ENCODE measurements around the gene NCCRP1.

Gene NCCRP1

GRCh38 chr19:39190768-39191167 lies 6.0 kb upstream of the NCCRP1 start:
- in situ Hi-C loops (cut with HindIII; ENCODE audit: low sequenced_read_pairs): no loop called here
- H3K4me3 ChIP-seq (ENCODE audit: low read depth, low read length): no peak overlapping the region
- TF ChIP-seq, protein P1, sequence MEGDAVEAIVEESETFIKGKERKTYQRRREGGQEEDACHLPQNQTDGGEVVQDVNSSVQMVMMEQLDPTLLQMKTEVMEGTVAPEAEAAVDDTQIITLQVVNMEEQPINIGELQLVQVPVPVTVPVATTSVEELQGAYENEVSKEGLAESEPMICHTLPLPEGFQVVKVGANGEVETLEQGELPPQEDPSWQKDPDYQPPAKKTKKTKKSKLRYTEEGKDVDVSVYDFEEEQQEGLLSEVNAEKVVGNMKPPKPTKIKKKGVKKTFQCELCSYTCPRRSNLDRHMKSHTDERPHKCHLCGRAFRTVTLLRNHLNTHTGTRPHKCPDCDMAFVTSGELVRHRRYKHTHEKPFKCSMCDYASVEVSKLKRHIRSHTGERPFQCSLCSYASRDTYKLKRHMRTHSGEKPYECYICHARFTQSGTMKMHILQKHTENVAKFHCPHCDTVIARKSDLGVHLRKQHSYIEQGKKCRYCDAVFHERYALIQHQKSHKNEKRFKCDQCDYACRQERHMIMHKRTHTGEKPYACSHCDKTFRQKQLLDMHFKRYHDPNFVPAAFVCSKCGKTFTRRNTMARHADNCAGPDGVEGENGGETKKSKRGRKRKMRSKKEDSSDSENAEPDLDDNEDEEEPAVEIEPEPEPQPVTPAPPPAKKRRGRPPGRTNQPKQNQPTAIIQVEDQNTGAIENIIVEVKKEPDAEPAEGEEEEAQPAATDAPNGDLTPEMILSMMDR (IDR thresholded peaks at IDR 0.05; ENCODE audit: low read depth, low read length): no peak
- DNase-seq (ENCODE audit: low read depth, low spot score): no peak

GRCh38 chr19:39192846-39193245 lies 3.9 kb upstream of the NCCRP1 start:
- DNase-seq (ENCODE audit: low read depth, low spot score): no peak
- in situ Hi-C loops (cut with HindIII; ENCODE audit: low sequenced_read_pairs): no loop called here
- H3K4me3 ChIP-seq (ENCODE audit: low read depth, low read length): no peak overlapping the region
- TF ChIP-seq, protein P1 (IDR thresholded peaks at IDR 0.05; ENCODE audit: low read depth, low read length): no peak

GRCh38 chr19:39193803-39194202 lies 3.0 kb upstream of the NCCRP1 start:
- TF ChIP-seq, protein P1 (IDR thresholded peaks at IDR 0.05; ENCODE audit: low read depth, low read length): no peak
- DNase-seq (ENCODE audit: low read depth, low spot score): no peak
- H3K4me3 ChIP-seq (ENCODE audit: low read depth, low read length): no peak overlapping the region
- in situ Hi-C loops (cut with HindIII; ENCODE audit: low sequenced_read_pairs): no loop called here

DNA sequence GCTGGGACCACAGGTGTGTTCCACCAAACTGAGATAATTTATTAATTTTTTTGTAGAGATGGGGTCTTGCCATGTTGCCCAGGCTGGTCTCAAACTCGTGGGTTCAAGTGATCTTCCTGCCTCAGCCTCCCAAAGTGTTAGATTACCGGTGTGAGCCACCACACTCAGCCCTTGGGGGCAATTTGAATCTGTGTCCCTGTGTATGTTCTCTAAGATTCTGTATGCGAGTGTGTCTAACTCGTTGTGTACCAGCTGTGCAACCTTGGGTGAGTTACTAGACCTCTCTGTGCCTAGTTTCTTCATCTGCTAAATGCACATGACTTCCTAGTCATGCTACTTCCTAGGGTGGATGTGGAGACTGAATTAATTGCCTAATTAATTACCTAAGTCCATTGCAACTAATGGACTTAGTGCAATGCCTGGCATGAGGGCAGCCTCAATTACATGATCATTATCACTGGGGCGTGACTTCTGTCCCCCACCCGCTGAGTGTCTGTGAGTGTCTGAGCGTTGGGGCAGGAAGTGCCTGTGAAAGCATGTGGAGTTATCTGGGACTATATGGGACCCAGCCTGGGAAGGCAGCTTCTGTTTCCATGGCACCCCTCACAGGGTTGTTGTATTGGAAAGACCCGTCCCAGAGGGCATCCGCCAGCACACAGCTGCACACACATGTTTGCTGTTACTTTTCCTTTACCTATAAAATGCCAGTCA lies 1.8 kb upstream of the NCCRP1 start:
- no peak overlapping the region for H3K4me3 ChIP-seq (ENCODE audit: low read depth, low read length)
- in situ Hi-C loops (cut with HindIII; ENCODE audit: low sequenced_read_pairs): no loop called here
- no peak for DNase-seq (ENCODE audit: low read depth, low spot score)
- TF ChIP-seq, protein P1 (IDR thresholded peaks at IDR 0.05; ENCODE audit: low read depth, low read length): no peak

- in situ Hi-C loops (cut with HindIII; ENCODE audit: low sequenced_read_pairs): no loop called here
- TF ChIP-seq, protein P1 (IDR thresholded peaks at IDR 0.05; ENCODE audit: low read depth, low read length): no peak
- H3K4me3 ChIP-seq (ENCODE audit: low read depth, low read length): no peak overlapping the region
- no peak for DNase-seq (ENCODE audit: low read depth, low spot score)
These were observed 1.0 kb upstream of the NCCRP1 start for GRCh38 chr19:39195755-39196154.

DNA sequence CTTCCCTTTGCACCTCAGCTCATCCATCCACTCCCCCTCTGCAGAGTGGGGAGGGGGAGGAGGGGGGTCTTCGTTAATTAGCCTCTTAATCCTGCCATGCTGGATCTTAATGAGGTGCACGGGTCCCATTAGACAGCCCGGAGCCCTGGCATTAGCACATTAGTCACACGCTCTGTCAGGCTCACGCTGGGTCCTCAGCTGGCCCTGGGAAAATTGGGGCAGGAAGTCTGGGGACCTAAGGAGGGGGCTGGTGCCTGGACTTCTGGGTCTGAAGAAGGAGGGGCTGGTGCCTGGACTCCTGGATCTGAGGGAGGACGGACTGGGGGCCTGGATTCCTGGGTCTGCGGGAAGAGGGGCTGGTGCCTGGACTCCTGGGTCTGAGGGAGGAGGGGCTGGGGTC lies 444 bp upstream of the NCCRP1 start:
- no peak overlapping the region for H3K4me3 ChIP-seq (ENCODE audit: low read depth, low read length)
- DNase-seq (ENCODE audit: low read depth, low spot score): no peak
- TF ChIP-seq, protein P1 (IDR thresholded peaks at IDR 0.05; ENCODE audit: low read depth, low read length): no peak
- in situ Hi-C loops (cut with HindIII; ENCODE audit: low sequenced_read_pairs): no loop called here

Data from astrocyte of the spinal cord (primary cell).